ENCODE results near the gene SLC24A3.

The SLC24A3 gene

GRCh38 chr20:19725814-19726525 lies 513.5 kb downstream of the SLC24A3 start:
- DNase-seq (ENCODE audit: low read depth in 2 of 2) = peak; percentile 38 to 65
- TF ChIP-seq CTCF (IDR thresholded peaks at IDR 0.05; ENCODE audit: low read depth, low read length) = no peak
- H3K4me3 ChIP-seq (replicated peaks in 1 of 2; ENCODE audit: low read depth in 2 of 2, low read length in 2 of 2) = no peak overlapping the region

- H3K4me3 ChIP-seq (replicated peaks in 1 of 2; ENCODE audit: low read depth in 2 of 2, low read length in 2 of 2) = no peak overlapping the region
- no peak for TF ChIP-seq CTCF (IDR thresholded peaks at IDR 0.05; ENCODE audit: low read depth, low read length)
- no peak for DNase-seq (ENCODE audit: low read depth in 2 of 2)
These were observed 514.9 kb downstream of the SLC24A3 start for GRCh38 chr20:19727251-19727847.

- no peak for TF ChIP-seq CTCF (IDR thresholded peaks at IDR 0.05; ENCODE audit: low read depth, low read length)
- no peak overlapping the region for H3K4me3 ChIP-seq (replicated peaks in 1 of 2; ENCODE audit: low read depth in 2 of 2, low read length in 2 of 2)
- DNase-seq (ENCODE audit: low read depth in 2 of 2) = no peak
These were observed 517.2 kb downstream of the SLC24A3 start for GRCh38 chr20:19729672-19730071.

- no peak for TF ChIP-seq CTCF (IDR thresholded peaks at IDR 0.05; ENCODE audit: low read depth, low read length)
- DNase-seq (ENCODE audit: low read depth in 2 of 2) = no peak
These were observed 518.3 kb downstream of the SLC24A3 start for GRCh38 chr20:19730706-19731105.

GRCh38 chr20:19734811-19735210 lies 522.4 kb downstream of the SLC24A3 start:
- no peak for TF ChIP-seq CTCF (IDR thresholded peaks at IDR 0.05; ENCODE audit: low read depth, low read length)
- H3K4me3 ChIP-seq (replicated peaks in 1 of 2; ENCODE audit: low read depth in 2 of 2, low read length in 2 of 2) = no peak overlapping the region
- DNase-seq (ENCODE audit: low read depth in 2 of 2) = no peak

More at GRCh38 chr20:19730706-19731105, 518.3 kb downstream of the SLC24A3 start:
- H3K4me3 ChIP-seq (replicated peaks in 1 of 2; ENCODE audit: low read depth in 2 of 2, low read length in 2 of 2) = no peak overlapping the region

- no peak overlapping the region for H3K4me3 ChIP-seq (replicated peaks in 1 of 2; ENCODE audit: low read depth in 2 of 2, low read length in 2 of 2)
- TF ChIP-seq CTCF (IDR thresholded peaks at IDR 0.05; ENCODE audit: low read depth, low read length) = no peak
- DNase-seq (ENCODE audit: low read depth in 2 of 2) = peak; percentile 91 to 95
These were observed 523.0 kb downstream of the SLC24A3 start for GRCh38 chr20:19735446-19735845.

All from cardiac fibroblast (primary cell).